HPDE6-E6E7 (cell line): Measurements from ENCODE around the gene PLEKHB1.
"Not testable (repeated sequence)": the region's sequence is repeated elsewhere in the genome, so short reads cannot be mapped to it uniquely, and the experiment has no call there.

Experiments used
- DNase-seq: peaks from one replicate; pipeline ENCODE4 v3.0.0; 2011; ENCODE audit warnings: missing footprints; ENCODE audit errors: extremely low spot score

PLEKHB1 gene

GRCh38 chr11:73676552-73676951 is 30.2 kb downstream of the PLEKHB1 start:
- not testable (repeated sequence) for DNase-seq

GRCh38 chr11:73680687-73681086 is 34.3 kb downstream of the PLEKHB1 start:
- DNase-seq = no peak

GRCh38 chr11:73693899-73694525 is 47.6 kb downstream of the PLEKHB1 start:
- DNase-seq = no peak

GRCh38 chr11:73705053-73705452 is 58.7 kb downstream of the PLEKHB1 start:
- no peak for DNase-seq

- DNase-seq = no peak
These were observed 64.6 kb downstream of the PLEKHB1 start for GRCh38 chr11:73710964-73711363.
